ENCODE results near the gene GLB1L2.

Gene GLB1L2

GRCh38 chr11:134392953-134393615, 61.3 kb downstream of the GLB1L2 start:
- Histone ChIP-seq H3K4me1 (ENCODE audit: control insufficient read depth in 1 of 2, insufficient read depth in 2 of 2, low read length in 2 of 2) (no peaks in the 10 kb centered on the region), H3K36me3 (ENCODE audit: control insufficient read depth in 1 of 2, insufficient read depth in 2 of 2, low read length in 2 of 2) (no peaks in the 10 kb centered on the region), H3K27ac (ENCODE audit: low read depth, low read length) (no peak overlapping the region), H3K27me3 (ENCODE audit: control insufficient read depth in 1 of 2, insufficient read depth in 2 of 2, low read length in 2 of 2) (peaks cover 0 to 8% of the 10 kb centered on the region in 2 donors), H3K4me3 (ENCODE audit: low read depth in 1 of 2, low read length in 2 of 2) (no peak overlapping the region), H3K9ac (ENCODE audit: low read depth in 1 of 2, low read length in 2 of 2) (no peak overlapping the region), H3K9me3 (ENCODE audit: control insufficient read depth in 1 of 2, low read length in 2 of 2) (no peaks in the 10 kb centered on the region)

GRCh38 chr11:134393638-134394037, 61.9 kb downstream of the GLB1L2 start:
- Histone ChIP-seq H3K4me3 (ENCODE audit: low read depth in 1 of 2, low read length in 2 of 2) (no peak overlapping the region), H3K9me3 (ENCODE audit: control insufficient read depth in 1 of 2, low read length in 2 of 2) (no peaks in the 10 kb centered on the region), H3K36me3 (ENCODE audit: control insufficient read depth in 1 of 2, insufficient read depth in 2 of 2, low read length in 2 of 2) (no peaks in the 10 kb centered on the region), H3K27ac (ENCODE audit: low read depth, low read length) (no peak overlapping the region), H3K4me1 (ENCODE audit: control insufficient read depth in 1 of 2, insufficient read depth in 2 of 2, low read length in 2 of 2) (no peaks in the 10 kb centered on the region), H3K9ac (ENCODE audit: low read depth in 1 of 2, low read length in 2 of 2) (no peak overlapping the region), H3K27me3 (ENCODE audit: control insufficient read depth in 1 of 2, insufficient read depth in 2 of 2, low read length in 2 of 2) (peaks cover 0 to 8% of the 10 kb centered on the region in 2 donors)

DNA sequence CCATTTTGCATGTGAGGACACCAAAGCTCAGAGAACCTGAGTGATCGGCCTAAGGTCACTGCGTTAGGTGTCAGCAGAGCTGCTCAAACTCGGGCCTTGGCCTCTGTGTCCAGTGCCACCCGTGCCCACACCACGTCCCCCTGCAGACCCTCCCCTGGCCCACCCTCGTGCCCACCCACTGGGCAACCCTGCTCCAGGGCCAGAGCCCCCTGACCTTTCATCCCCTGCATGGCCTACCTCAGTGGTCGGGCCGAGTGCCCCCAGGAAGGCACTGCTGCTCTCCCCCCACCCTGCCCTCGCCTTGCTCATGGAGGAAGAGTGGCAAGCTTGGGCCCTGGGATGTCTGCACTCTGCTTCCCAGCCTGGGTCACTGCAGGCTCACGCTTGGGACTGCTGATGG, 62.5 kb downstream of the GLB1L2 start:
- Histone ChIP-seq H3K36me3 (ENCODE audit: control insufficient read depth in 1 of 2, insufficient read depth in 2 of 2, low read length in 2 of 2) (no peaks in the 10 kb centered on the region), H3K4me1 (ENCODE audit: control insufficient read depth in 1 of 2, insufficient read depth in 2 of 2, low read length in 2 of 2) (no peaks in the 10 kb centered on the region), H3K9ac (ENCODE audit: low read depth in 1 of 2, low read length in 2 of 2) (no peak overlapping the region), H3K9me3 (ENCODE audit: control insufficient read depth in 1 of 2, low read length in 2 of 2) (no peaks in the 10 kb centered on the region), H3K27ac (ENCODE audit: low read depth, low read length) (no peak overlapping the region), H3K27me3 (ENCODE audit: control insufficient read depth in 1 of 2, insufficient read depth in 2 of 2, low read length in 2 of 2) (peaks cover 0 to 7% of the 10 kb centered on the region in 2 donors), H3K4me3 (ENCODE audit: low read depth in 1 of 2, low read length in 2 of 2) (no peak overlapping the region)

GRCh38 chr11:134395002-134395401, 63.2 kb downstream of the GLB1L2 start:
- no peak overlapping the region for H3K27ac ChIP-seq (ENCODE audit: low read depth, low read length)
- peaks cover 0 to 6% of the 10 kb centered on the region in 2 donors for H3K27me3 ChIP-seq (ENCODE audit: control insufficient read depth in 1 of 2, insufficient read depth in 2 of 2, low read length in 2 of 2)
- no peak overlapping the region for H3K9ac ChIP-seq (ENCODE audit: low read depth in 1 of 2, low read length in 2 of 2)
- H3K4me1 ChIP-seq (ENCODE audit: control insufficient read depth in 1 of 2, insufficient read depth in 2 of 2, low read length in 2 of 2), result no peaks in the 10 kb centered on the region
- no peaks in the 10 kb centered on the region for H3K36me3 ChIP-seq (ENCODE audit: control insufficient read depth in 1 of 2, insufficient read depth in 2 of 2, low read length in 2 of 2)
- H3K9me3 ChIP-seq (ENCODE audit: control insufficient read depth in 1 of 2, low read length in 2 of 2), result no peaks in the 10 kb centered on the region
- H3K4me3 ChIP-seq (ENCODE audit: low read depth in 1 of 2, low read length in 2 of 2), result no peak overlapping the region

GRCh38 chr11:134397304-134398078, 65.7 kb downstream of the GLB1L2 start:
- H3K9ac ChIP-seq (ENCODE audit: low read depth in 1 of 2, low read length in 2 of 2), result no peak overlapping the region
- no peaks in the 10 kb centered on the region for H3K9me3 ChIP-seq (ENCODE audit: control insufficient read depth in 1 of 2, low read length in 2 of 2)
- no peaks in the 10 kb centered on the region for H3K4me1 ChIP-seq (ENCODE audit: control insufficient read depth in 1 of 2, insufficient read depth in 2 of 2, low read length in 2 of 2)

GRCh38 chr11:134398079-134398444, 66.3 kb downstream of the GLB1L2 start:
- no peak overlapping the region for H3K4me3 ChIP-seq (ENCODE audit: low read depth in 1 of 2, low read length in 2 of 2)
- no peaks in the 10 kb centered on the region for H3K4me1 ChIP-seq (ENCODE audit: control insufficient read depth in 1 of 2, insufficient read depth in 2 of 2, low read length in 2 of 2)
- H3K9me3 ChIP-seq (ENCODE audit: control insufficient read depth in 1 of 2, low read length in 2 of 2), result no peaks in the 10 kb centered on the region
- no peak overlapping the region for H3K9ac ChIP-seq (ENCODE audit: low read depth in 1 of 2, low read length in 2 of 2)
- H3K27me3 ChIP-seq (ENCODE audit: control insufficient read depth in 1 of 2, insufficient read depth in 2 of 2, low read length in 2 of 2), result peaks cover 0 to 6% of the 10 kb centered on the region in 2 donors
- no peak overlapping the region for H3K27ac ChIP-seq (ENCODE audit: low read depth, low read length)
- no peaks in the 10 kb centered on the region for H3K36me3 ChIP-seq (ENCODE audit: control insufficient read depth in 1 of 2, insufficient read depth in 2 of 2, low read length in 2 of 2)

More at GRCh38 chr11:134397304-134398078, 65.7 kb downstream of the GLB1L2 start:
- Histone ChIP-seq H3K4me3 (ENCODE audit: low read depth in 1 of 2, low read length in 2 of 2) (no peak overlapping the region), H3K27ac (ENCODE audit: low read depth, low read length) (no peak overlapping the region), H3K27me3 (ENCODE audit: control insufficient read depth in 1 of 2, insufficient read depth in 2 of 2, low read length in 2 of 2) (peaks cover 0 to 6% of the 10 kb centered on the region in 2 donors), H3K36me3 (ENCODE audit: control insufficient read depth in 1 of 2, insufficient read depth in 2 of 2, low read length in 2 of 2) (no peaks in the 10 kb centered on the region)

- Histone ChIP-seq H3K4me1 (ENCODE audit: control insufficient read depth in 1 of 2, insufficient read depth in 2 of 2, low read length in 2 of 2) (no peaks in the 10 kb centered on the region), H3K9ac (ENCODE audit: low read depth in 1 of 2, low read length in 2 of 2) (no peak overlapping the region), H3K9me3 (ENCODE audit: control insufficient read depth in 1 of 2, low read length in 2 of 2) (no peaks in the 10 kb centered on the region), H3K4me3 (ENCODE audit: low read depth in 1 of 2, low read length in 2 of 2) (no peak overlapping the region), H3K27ac (ENCODE audit: low read depth, low read length) (no peak overlapping the region), H3K27me3 (ENCODE audit: control insufficient read depth in 1 of 2, insufficient read depth in 2 of 2, low read length in 2 of 2) (peaks cover 3 to 6% of the 10 kb centered on the region in 2 donors), H3K36me3 (ENCODE audit: control insufficient read depth in 1 of 2, insufficient read depth in 2 of 2, low read length in 2 of 2) (no peaks in the 10 kb centered on the region)
Observed at GRCh38 chr11:134398644-134399292, 67.0 kb downstream of the GLB1L2 start.

DNA sequence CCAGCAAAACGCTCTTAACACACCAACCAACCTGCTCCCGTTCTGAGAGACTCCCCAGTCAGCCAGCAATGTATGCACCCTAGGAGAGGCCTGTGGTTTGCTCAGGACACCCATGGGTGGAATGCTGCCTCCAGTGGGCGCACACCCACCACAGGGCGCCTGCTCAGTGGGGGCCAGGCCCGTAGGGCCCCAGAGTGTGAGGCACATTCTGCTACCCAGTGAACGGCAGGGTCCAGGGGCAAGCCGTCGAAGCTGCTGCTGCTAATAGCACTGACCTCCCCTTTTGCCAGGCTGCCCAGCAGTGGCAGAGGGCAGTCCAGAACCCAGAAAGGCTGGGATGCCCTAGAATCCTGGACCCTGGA, 67.5 kb downstream of the GLB1L2 start:
- H3K9ac ChIP-seq (ENCODE audit: low read depth in 1 of 2, low read length in 2 of 2), result no peak overlapping the region
- H3K4me3 ChIP-seq (ENCODE audit: low read depth in 1 of 2, low read length in 2 of 2), result no peak overlapping the region

DNA sequence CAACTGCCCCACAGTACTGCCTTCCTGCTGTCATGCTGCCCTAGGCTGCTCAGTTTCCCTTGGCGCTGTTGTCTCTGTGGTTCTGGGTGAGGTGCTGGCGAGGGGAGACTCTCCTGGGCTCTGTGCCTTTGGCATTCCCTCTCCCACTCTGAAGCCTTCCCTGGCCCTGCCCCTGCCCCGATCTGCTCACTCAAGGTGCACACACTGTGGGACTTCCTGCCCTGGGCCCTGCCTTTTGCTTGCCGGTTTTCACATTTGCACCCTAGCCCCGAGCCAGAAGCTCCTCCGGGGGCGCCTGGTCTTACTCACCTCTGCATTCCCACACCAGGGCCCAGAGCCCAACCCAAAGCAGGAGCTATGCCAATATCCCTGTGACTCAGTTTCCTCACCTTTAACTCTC, 68.2 kb downstream of the GLB1L2 start:
- Histone ChIP-seq H3K27ac (ENCODE audit: low read depth, low read length) (no peak overlapping the region), H3K4me3 (ENCODE audit: low read depth in 1 of 2, low read length in 2 of 2) (no peak overlapping the region), H3K9me3 (ENCODE audit: control insufficient read depth in 1 of 2, low read length in 2 of 2) (no peaks in the 10 kb centered on the region), H3K36me3 (ENCODE audit: control insufficient read depth in 1 of 2, insufficient read depth in 2 of 2, low read length in 2 of 2) (no peaks in the 10 kb centered on the region), H3K4me1 (ENCODE audit: control insufficient read depth in 1 of 2, insufficient read depth in 2 of 2, low read length in 2 of 2) (no peaks in the 10 kb centered on the region), H3K9ac (ENCODE audit: low read depth in 1 of 2, low read length in 2 of 2) (no peak overlapping the region), H3K27me3 (ENCODE audit: control insufficient read depth in 1 of 2, insufficient read depth in 2 of 2, low read length in 2 of 2) (peaks cover 3 to 6% of the 10 kb centered on the region in 2 donors)

More for the DNA sequence above, 67.5 kb downstream of the GLB1L2 start:
- Histone ChIP-seq H3K4me1 (ENCODE audit: control insufficient read depth in 1 of 2, insufficient read depth in 2 of 2, low read length in 2 of 2) (no peaks in the 10 kb centered on the region), H3K27me3 (ENCODE audit: control insufficient read depth in 1 of 2, insufficient read depth in 2 of 2, low read length in 2 of 2) (peaks cover 3 to 6% of the 10 kb centered on the region in 2 donors), H3K27ac (ENCODE audit: low read depth, low read length) (no peak overlapping the region), H3K9me3 (ENCODE audit: control insufficient read depth in 1 of 2, low read length in 2 of 2) (no peaks in the 10 kb centered on the region), H3K36me3 (ENCODE audit: control insufficient read depth in 1 of 2, insufficient read depth in 2 of 2, low read length in 2 of 2) (no peaks in the 10 kb centered on the region)

All from duodenal mucosa (tissue), 2 donors.